GM23248 (cell line): ENCODE results near the gene SH2D4B.

Experiments
- EZH2 ChIP-seq: fragments of 200-600 bp; sonication (generic); IDR thresholded peaks from 2 replicates; pipeline ENCODE4 v1.6.1; 2018; ENCODE audit warnings: antibody characterized with exemption, mild to moderate bottlenecking; ENCODE audit not compliant: insufficient read depth, poor library complexity, severe bottlenecking
- EZH2phosphoT487 ChIP-seq: fragments of 200-600 bp; sonication (generic); IDR thresholded peaks from 2 replicates; pipeline ENCODE4 v1.6.1; 2018; ENCODE audit warnings: antibody characterized with exemption, moderate library complexity, mild to moderate bottlenecking, low read depth; ENCODE audit not compliant: insufficient read depth

GRCh38 chr10:80491251-80492102 lies 46.2 kb upstream of the SH2D4B start:
- TF ChIP-seq EZH2 (no peak), EZH2phosphoT487 (no peak)
